Measurements from ENCODE around the gene FOXA1. TPM values are rescaled to one million over a fixed set of nuclear protein-coding genes. Genes with fewer than 3 reads are reported as not detected.

The FOXA1 gene
- total and polyA plus RNA-seq, 9 donors: 0.12 to 2.9 (median 0.31) TPM; not detected in 6

DNA sequence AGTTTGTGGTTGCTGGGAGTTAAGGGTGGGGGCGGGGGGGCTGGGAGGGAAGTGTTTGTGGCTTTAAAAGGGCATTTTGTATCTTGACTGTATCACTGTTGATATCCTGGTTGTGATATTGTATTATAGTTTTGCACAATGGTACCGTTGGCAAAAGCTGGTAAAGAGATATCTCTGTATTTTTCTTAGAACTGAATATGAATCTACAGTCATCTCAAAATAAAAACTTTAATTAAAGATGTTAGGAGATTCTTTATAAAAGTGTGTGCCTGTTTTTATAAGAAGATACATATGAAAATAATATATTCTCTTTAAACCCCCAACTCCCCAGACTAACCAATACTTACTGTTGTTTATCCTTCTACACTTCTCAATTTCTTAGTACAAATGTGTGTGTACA is 43.5 kb upstream of the FOXA1 start:
- Histone ChIP-seq H3K27me3 (no peaks in the 10 kb centered on the region), H3K9me3 (no peaks in the 10 kb centered on the region), H3K27ac (no peak overlapping the region), H3K36me3 (no peaks in the 10 kb centered on the region), H3K4me3 (no peak overlapping the region), H3K4me1 (ENCODE audit: insufficient read depth) (no peaks in the 10 kb centered on the region)
- WGBS, 3 donors: 75 to 91% (median 86%) methylated on average over 2 of the region's 2 CpGs
- TF ChIP-seq, protein P1, sequence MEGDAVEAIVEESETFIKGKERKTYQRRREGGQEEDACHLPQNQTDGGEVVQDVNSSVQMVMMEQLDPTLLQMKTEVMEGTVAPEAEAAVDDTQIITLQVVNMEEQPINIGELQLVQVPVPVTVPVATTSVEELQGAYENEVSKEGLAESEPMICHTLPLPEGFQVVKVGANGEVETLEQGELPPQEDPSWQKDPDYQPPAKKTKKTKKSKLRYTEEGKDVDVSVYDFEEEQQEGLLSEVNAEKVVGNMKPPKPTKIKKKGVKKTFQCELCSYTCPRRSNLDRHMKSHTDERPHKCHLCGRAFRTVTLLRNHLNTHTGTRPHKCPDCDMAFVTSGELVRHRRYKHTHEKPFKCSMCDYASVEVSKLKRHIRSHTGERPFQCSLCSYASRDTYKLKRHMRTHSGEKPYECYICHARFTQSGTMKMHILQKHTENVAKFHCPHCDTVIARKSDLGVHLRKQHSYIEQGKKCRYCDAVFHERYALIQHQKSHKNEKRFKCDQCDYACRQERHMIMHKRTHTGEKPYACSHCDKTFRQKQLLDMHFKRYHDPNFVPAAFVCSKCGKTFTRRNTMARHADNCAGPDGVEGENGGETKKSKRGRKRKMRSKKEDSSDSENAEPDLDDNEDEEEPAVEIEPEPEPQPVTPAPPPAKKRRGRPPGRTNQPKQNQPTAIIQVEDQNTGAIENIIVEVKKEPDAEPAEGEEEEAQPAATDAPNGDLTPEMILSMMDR (IDR thresholded peaks at IDR 0.05): no peak
- no peak for DNase-seq
- intact Hi-C loops (cut with DNase I): no loop called here

DNA sequence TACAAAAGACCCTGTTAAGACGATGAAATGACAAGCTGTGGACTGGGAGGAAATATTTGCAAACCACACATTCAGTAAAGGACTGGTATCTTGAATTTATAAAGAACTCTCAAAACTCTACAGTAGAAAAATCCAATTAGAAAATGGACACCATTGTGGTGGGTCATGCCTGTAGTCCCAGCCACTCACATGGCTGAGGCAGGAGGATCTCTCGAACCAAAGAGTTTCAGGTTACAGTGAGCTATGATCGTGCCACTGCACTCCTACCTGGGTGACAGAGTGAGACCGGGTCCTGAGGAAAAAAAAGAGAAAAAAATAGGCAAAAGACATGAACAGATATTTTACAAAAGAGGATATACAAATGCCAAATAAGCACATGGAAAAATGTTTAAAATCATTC is 42.3 kb upstream of the FOXA1 start:
- H3K9me3 ChIP-seq: no peaks in the 10 kb centered on the region
- no peaks in the 10 kb centered on the region for H3K4me1 ChIP-seq (ENCODE audit: insufficient read depth)
- no peak for DNase-seq
- no peaks in the 10 kb centered on the region for H3K27me3 ChIP-seq
- TF ChIP-seq POLR2A (IDR thresholded peaks at IDR 0.05) (no peak), EP300 (IDR thresholded peaks at IDR 0.05) (no peak)
- H3K4me3 ChIP-seq: no peak overlapping the region
- no peak overlapping the region for H3K27ac ChIP-seq
- intact Hi-C loops (cut with DNase I): no loop called here
- WGBS, 3 donors: 61 to 66% (median 64%) methylated on average over 4 of the region's 4 CpGs
- H3K36me3 ChIP-seq: no peaks in the 10 kb centered on the region

DNA sequence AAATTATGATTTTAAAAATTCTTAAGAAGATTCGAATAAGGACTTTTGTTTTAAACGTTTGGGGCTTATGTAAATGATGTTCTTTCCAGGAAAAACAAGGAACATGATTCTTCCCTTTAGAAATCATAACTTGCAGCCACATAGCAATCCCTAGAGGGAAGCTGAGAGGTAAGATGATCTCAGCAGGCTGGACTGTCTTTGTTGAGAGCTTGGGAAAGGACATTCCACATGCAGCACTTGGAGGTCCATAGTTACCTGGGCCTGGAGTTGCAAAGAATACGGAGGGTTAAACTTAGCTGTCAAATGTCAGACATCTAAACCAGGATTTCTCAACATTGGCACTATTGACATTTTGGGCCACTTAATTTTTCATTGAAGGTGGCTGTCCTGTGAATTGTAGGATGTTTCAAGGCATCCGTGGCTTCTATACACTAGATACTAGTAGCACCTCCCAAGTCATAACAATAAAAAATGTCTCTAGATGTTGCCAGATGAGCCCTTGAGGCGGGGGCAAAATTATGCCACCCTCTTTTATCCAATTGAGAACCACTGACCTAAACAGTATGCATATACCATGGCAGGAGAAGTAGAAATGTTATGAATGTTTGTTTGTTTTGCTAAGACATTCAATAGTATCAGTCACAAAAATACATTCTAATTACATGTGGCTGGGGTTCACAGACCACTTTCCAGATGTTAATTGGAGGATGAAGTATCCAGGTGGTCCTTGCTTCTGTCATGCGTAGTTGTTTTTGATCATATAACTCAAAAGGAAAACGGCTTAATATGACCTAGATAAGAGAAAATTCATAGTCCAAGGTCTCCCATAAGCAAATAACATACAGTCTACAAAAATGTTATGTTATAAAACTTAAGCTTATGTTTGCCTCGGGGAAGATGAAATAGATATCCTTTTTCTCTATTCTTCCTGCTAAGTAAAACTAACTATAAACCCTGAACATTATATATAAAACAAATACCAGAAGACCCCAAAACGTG is 30.8 kb upstream of the FOXA1 start:
- no peak overlapping the region for H3K4me3 ChIP-seq
- peaks cover 3% of the 10 kb centered on the region for H3K4me1 ChIP-seq (ENCODE audit: insufficient read depth)
- no peak for TF ChIP-seq POLR2A (IDR thresholded peaks at IDR 0.05)
- TF ChIP-seq, protein P1 (IDR thresholded peaks at IDR 0.05): no peak
- no peak for TF ChIP-seq EP300 (IDR thresholded peaks at IDR 0.05)
- no peaks in the 10 kb centered on the region for H3K9me3 ChIP-seq
- 52 to 64% (median 53%) methylated on average over 9 of the region's 9 CpGs for WGBS, 3 donors
- intact Hi-C loops (cut with DNase I): no loop called here
- DNase-seq: no peak
- no peaks in the 10 kb centered on the region for H3K27me3 ChIP-seq
- no peak overlapping the region for H3K27ac ChIP-seq
- H3K36me3 ChIP-seq: no peaks in the 10 kb centered on the region

DNA sequence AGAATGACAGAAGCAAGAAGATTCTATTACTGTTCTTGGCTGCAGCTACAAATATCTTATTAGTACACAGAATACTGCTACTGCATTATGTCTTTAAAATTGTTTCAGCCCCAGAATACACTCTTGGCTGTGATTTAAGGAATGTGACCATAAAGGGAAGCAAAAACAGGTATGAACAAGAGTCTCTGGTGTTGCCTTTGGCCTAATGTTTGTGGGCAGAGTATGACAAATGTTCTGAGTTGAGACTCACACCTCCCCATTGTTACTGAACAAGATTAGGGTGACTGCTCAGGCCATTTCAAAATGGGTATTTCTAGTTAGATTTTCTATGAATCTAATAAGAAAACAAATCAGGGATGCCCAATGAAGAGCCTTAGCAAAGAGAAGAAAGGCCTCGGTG is 28.9 kb upstream of the FOXA1 start:
- intact Hi-C loops (cut with DNase I): no loop called here
- Histone ChIP-seq H3K27me3 (no peaks in the 10 kb centered on the region), H3K9me3 (no peaks in the 10 kb centered on the region), H3K27ac (no peak overlapping the region), H3K4me3 (no peak overlapping the region), H3K4me1 (ENCODE audit: insufficient read depth) (peaks cover 3% of the 10 kb centered on the region), H3K36me3 (no peaks in the 10 kb centered on the region)
- TF ChIP-seq POLR2A (IDR thresholded peaks at IDR 0.05): no peak
- no peak for TF ChIP-seq EP300 (IDR thresholded peaks at IDR 0.05)
- TF ChIP-seq, protein P1 (IDR thresholded peaks at IDR 0.05): no peak
- 93 to 97% (median 93%) methylated on average over 1 of the region's 1 CpG for WGBS, 3 donors
- no peak for DNase-seq

DNA sequence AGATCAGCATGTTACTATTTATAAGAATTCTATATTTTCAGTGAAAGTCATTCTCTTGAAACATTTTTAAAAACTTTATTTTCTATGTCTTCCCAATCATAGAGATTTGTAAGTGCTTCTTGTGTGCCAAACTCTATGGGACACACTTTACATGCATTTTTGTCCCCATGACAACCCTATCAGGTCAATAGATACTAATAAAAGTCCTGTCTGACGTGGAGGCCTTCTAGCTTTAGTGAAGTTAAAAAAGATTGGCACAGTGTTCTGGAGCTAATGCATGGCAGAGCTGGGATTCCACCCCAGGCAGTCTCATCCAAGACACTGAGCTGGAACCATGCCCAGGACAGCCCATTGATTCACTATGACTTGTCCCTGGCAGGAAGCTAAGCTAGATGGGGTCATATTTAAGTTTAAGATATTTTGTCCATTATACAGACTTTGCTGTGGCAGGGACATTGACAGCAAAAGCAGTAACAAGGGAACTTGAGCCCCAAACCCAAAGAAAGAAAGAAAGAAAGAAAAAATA is 28.4 kb upstream of the FOXA1 start:
- H3K9me3 ChIP-seq: no peaks in the 10 kb centered on the region
- 58 to 69% (median 65%) methylated on average over 1 of the region's 1 CpG for WGBS, 3 donors
- no peaks in the 10 kb centered on the region for H3K36me3 ChIP-seq
- DNase-seq: no peak
- H3K27ac ChIP-seq: no peak overlapping the region
- intact Hi-C loops (cut with DNase I): no loop called here
- H3K4me1 ChIP-seq (ENCODE audit: insufficient read depth): peaks cover 3% of the 10 kb centered on the region
- H3K27me3 ChIP-seq: no peaks in the 10 kb centered on the region
- TF ChIP-seq EP300 (IDR thresholded peaks at IDR 0.05): no peak
- no peak for TF ChIP-seq POLR2A (IDR thresholded peaks at IDR 0.05)
- TF ChIP-seq, protein P1 (IDR thresholded peaks at IDR 0.05): no peak
- H3K4me3 ChIP-seq: no peak overlapping the region
